HG03354 (cell line): ENCODE measurements around the gene FAM83C.
A peak's percentile ranks its signal among the peaks of the same experiment; 100 is the strongest.

Experiments
- ATAC-seq: cut with Tn5 transposase; IDR thresholded peaks from one replicate; pipeline ENCODE4 v1.9.1; 2021; ENCODE audit warnings: mild to moderate bottlenecking; ENCODE audit not compliant: unreplicated experiment, poor library complexity, severe bottlenecking

The FAM83C gene

DNA sequence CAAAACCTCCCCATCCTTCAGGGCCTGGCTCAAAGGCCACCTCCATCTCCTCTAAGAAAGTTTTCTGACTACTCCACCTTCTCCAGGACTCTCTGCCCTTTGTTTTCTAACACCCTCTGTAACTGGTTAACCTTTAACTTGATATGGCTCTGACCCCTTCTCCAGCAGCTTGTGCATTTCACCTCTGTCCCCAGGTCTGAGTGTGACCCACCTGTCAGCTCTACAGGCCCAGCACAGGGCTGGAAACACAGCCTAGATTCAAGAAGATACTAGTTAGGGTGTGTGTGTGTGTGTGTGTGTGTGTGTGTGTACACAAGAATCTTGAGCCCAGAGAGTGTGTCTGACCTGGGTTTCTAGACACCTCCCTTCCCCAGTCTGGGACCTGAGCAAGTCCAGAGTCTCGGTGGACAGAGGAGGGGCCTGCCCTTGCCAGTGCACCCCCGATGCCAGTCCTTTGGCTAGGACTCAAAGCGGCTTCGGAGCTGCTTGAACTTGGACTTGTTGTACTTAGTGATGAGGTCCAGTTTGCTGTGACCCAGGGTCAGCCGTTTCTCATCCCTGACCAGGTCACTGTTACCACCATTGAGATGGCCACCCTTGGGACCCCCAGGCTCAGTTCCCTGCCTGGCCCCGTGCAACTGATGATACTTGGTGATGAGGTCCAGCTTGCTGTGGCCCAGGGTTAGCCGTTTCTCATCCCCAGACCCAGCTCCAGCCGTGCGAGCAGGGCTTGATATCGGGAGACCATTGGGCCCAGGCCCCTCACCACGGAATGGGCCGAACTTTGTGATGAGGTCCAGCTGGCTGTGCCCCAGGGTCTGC is 5.9 kb downstream of the FAM83C start:
- ATAC-seq, result no peak

DNA sequence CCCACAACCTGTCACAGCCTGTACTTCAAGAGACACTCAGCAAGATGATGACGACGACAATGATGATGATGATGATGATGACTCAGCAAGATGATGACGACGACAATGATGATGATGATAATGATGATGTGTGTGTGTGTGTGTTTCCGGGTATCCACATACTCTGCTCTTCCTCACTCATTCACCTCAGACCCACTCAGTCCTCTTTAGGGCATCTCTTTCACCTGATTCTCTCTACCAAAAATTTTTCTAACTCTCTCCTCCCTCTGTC is 6.5 kb downstream of the FAM83C start:
- ATAC-seq, result no peak

DNA sequence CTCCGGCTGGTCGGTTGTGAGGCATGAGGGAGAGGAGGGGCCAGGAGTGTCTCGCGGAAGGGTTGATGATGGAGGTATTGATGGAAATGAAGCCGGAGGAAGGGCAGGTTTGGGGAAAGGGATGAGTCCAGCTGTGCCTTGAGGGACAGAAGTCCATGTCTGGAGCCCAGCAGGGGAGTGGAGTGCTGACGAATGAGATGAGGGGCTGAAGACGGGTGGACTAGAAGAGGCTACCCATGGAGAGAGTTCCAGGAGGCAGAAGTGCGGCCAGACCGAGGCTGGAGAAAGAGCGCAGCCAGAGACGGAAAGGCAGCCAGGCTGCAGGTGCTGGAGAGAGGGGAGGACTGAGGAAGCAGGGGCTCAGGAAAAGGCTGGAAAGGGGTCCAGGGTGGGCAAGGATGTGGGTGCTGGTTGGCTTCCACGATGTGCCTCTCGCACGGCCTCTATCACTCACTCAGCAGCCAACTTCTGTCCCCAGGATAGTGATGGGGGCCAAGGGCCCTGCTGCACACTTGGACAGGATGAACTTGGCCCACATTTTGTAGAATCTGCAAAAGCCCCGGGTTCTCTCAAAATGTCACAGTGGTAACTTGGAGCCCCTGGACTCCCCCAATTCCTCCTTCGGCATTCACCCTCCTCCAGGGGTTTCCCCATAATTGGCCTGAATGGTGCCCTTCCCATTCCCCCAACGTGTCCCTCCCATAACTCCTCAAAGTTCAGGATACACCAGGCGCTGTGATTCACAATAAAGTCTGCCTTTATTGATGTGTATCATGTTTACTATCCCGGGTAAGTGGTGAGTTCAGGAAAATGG is 7.0 kb downstream of the FAM83C start:
- ATAC-seq, result no peak

DNA sequence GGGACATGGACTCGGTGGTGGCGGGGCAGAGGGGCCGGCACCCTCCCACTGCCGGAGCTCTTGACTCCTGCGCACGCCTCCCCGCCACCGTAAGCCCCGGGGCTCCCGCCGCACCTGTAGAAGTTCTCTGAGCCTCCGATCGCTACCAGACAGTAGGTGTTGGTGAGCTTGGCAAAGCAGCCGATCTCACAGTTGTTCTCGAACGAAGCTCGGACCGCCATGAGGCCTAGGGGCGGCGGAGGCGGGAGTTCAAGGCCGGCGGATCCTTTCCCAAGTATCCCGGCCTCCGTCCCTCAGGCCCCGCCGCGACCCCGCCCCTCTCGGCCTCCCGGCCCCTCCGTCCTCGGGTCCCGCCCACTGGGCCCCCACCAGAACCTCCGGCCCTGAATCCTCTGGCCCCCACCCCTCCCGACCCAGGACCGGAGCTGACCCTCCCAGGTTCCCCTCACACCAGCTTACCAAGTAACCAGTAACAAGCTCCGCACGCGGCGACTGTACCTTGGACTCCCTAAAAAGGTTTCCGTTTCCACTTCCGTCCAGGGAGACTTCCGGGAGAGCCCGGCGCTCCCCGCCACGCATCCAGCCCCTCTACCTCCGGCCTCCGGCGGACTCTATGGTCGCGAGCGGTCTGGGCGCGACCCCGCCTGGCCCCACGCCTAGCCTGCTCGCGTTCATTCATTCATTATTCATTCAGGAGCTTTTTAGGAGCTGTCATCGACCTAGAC is 7.8 kb downstream of the FAM83C start, which contains the start of gene EIF6:
Gene EIF6 (minus strand): TSS at position 506 of the 725 bp plus-strand sequence. CDS start 285 bp downstream, at position 221.
- peak; percentile 76 for ATAC-seq

DNA sequence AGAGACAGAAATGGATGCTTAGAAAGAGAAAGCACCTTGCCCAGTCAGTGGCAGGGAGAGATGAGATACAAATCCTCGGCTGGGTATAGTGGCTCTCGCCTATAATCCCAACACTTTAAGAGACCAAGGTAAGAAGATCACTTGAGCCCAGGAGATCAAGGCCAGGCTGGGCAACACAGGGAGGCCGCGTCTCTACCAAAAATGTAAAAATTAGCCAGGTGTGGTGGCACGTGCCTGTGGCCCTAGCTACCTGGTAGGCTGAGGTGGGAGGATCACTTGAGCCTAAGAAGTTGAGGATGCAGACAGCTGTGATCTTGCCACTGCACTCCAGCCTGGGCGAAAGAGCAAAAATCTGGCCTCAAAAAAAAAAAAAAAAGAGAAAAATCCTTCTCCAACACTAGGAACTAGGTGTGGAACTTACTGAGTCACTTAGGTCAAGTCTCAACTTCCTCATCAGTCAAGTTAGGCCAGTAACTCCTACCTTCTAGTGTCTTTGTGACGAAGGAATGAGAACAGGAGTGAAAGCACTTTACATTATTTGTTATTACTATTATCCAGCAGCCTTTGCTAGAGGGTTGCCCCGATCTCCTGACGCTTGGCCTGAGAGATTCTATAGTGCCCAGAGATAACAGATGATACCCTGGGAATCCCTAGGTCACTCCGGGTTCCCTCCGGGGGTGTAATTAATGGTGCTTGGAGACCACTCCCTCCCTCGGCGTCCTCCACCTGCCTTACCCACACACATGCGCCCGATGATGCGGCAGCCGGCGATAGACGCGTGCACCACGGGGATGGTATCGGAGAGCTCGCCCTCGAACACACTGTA is 8.6 kb downstream of the FAM83C start:
- no peak for ATAC-seq

DNA sequence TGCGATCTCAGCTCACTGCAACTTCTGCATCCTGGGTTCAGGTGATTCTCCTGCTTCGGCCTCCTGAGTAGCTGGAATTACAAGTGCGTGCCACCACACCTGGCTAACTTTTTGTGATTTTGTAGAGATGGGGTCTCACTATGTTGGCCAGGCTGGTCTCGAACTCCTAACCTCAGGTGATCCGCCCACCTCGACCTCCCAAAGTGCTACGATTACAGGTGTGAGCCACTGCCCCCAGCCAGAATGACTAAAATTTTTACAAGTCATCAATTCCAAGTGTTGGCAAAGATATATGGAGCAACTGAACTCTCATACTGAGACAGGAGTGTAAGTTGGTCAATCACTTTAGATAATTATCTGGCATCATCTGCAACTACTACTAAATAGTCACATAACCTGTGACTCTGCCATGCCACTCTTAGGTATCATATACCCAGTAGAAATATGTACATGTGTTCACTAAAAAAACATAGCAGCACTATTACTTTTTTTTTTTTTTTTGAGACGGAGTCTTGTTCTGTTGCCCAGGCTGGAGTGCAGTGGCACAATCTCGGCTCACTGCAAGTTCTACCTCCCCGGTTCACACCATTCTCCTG is 10.6 kb downstream of the FAM83C start:
- no peak for ATAC-seq

DNA sequence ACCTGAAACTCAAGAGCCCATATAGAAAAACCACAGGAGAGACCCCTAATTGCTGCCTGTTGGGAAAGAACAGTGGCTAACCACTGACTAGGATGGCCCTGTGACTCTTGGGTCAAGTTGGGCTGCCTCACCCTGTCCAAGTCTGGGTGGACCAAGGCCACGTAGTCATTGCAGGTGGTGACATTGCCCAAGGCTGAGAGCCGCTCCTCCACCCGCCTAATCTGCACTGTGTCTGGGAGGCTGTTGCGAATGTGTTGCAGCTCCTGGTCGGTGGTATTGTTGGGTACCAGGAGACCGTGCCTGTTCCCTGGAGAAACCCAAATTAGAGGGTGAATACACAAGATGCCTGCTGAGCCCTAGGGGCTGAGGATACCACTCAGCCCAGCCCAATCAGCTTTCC is 11.7 kb downstream of the FAM83C start:
- no peak for ATAC-seq

DNA sequence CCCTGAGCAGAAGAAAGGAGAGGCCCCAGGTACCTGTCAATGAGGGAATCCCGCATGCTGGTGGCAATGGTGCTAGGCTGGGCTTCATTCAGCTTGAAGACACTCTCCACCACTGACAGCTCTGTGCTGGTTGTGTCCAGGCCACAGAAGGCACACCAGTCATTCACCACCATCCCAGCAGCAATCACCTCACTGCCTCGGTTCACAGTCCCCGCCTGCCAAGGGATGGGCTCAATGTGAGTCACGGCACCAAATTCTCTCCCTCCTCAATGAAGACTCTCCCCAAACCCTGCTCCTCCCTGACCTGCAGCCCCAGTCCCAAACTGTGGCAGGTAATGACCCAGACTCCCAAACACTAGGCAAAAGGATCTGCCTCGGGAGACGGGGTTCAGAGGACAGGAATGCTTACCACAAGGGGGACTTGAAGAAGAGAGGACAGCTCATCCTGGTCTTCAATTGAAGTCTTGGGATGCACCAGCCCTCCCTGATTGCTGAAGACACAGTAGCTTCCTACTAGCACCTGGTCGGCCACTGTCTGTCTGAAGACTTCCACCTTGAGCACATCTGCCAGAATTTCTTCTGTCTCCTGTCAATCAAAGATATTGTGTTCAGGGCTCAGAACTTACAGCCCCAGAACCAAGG is 12.6 kb downstream of the FAM83C start:
- no peak for ATAC-seq

DNA sequence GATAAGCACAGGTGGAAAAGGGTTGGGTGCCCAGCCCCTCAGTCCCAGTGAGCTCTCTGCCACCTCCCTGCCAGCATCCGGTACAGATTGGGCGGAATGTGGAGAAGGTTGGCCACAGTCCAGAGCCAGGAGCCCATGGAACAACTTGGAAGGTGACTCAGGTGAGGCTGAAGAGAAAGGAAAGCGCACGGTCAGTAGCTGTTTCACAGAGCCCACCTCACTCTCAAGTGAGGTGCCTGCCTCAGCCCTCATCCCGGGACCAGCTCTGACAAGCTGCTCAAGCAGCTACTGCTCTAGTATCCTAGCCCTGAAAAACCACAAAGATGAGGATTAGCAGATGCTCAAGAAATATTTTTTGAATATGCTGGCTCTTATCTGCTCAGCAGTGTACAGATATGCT is 13.2 kb downstream of the FAM83C start:
- no peak for ATAC-seq

DNA sequence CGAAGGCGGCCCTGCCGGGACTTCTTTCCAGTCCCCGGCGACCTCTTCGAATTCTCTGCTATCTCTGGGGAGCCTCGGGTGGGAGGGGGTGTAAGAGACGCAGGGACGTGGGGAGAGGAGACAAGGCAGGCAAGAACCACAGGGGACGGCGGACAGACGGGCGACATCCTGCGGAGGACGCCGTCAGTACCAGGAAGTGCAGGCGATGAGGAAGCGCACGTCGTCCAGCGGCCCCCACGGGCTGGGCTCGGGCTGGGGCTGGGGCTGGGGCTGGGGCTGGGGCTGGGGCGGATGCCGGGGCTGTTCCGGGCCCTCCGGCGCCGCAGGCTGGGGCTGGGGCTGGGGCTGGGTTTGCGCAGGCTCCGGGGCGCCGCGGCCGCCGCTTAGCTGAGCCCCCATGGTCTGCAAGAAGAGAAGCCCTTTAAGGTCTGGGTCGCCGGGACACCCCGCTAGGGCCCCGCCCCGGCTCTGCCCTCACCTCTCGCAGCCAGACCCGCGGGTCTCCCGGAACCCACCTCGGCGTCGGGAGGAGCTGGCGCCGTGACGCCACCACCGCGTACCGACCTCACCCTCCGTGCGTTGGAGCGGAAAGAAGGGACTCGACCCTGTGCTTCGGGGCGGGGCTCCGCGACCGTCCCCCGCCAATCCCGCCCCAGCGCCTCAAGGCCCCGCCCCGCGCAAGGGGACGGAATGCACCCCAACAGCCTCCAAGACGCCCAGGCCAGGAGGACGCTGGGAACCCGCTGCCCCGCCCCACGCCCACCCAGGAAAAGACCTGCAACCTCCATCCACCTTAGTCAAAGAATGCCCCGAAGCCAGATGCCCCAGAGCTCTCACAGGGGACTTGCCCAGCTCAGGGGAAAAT is 14.5 kb downstream of the FAM83C start, which contains the start of gene MMP24OS:
Gene MMP24OS (minus strand): TSS at position 592 of the 865 bp plus-strand sequence. CDS start 193 bp downstream, at position 399.
- peak; percentile 86 for ATAC-seq

DNA sequence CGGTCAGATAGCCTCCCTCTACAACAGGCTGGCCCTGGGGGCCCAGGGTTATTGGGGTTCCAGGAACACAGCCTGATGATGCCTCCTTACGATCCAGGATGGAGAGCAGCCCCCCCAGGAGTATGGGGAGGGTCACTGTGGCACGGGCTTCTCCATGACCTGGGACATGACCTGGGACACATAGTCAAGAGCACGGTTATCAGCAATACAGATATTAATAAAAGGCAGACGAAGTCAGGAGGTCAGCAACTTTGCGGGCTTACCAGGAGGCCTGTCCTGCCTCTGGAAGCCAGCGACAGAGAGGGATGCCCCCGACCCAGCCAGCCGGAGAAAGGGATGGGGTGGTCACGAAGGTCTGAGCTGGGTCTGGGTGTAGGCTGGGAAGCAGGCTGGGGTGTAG is 15.1 kb downstream of the FAM83C start:
- no peak for ATAC-seq

DNA sequence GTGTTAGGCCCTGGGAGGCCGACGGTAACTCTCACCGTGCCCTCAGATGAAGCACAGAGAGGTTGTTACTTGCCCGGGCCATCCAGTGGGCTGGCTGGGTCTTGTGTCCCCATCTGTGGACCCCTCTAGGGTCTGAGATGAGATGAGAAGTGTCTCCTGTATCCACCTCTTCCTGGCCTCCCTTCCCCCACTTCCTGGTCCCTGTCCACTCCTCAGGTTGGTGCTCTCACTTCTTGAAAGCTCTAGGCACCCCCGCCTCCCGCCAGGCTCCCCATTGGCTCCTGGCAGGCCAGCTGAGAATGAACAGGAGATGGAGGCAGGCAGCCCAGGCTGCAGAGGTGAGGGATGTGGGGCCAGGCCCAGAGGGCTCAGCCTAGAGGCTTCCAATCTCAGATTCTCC is 15.8 kb downstream of the FAM83C start:
- ATAC-seq, result no peak

DNA sequence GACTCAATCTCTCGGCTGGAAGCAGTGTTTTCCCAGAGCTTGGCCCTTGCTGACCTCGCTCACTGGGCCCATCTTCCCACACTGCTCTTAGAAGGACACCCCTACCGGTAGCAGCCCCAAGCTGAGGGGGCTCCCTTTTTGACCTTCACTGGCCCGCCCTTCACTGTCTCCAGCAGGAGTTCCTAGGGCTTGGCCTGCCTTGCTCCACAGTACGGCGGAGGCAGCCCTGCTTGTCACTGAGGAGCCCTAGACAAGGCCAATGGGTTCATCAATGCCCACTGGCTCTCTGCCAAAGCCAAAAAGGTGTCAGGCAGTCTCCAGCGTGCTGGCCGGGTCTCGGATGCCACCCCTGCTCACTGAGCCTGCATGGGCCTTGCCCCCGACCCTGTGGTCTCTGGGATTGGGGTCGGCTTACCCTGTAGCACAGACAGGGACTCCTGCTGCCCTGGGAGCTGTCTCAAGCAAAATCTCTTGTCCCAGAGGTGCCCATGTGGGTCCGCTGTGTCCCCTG is 16.4 kb downstream of the FAM83C start:
- no peak for ATAC-seq

DNA sequence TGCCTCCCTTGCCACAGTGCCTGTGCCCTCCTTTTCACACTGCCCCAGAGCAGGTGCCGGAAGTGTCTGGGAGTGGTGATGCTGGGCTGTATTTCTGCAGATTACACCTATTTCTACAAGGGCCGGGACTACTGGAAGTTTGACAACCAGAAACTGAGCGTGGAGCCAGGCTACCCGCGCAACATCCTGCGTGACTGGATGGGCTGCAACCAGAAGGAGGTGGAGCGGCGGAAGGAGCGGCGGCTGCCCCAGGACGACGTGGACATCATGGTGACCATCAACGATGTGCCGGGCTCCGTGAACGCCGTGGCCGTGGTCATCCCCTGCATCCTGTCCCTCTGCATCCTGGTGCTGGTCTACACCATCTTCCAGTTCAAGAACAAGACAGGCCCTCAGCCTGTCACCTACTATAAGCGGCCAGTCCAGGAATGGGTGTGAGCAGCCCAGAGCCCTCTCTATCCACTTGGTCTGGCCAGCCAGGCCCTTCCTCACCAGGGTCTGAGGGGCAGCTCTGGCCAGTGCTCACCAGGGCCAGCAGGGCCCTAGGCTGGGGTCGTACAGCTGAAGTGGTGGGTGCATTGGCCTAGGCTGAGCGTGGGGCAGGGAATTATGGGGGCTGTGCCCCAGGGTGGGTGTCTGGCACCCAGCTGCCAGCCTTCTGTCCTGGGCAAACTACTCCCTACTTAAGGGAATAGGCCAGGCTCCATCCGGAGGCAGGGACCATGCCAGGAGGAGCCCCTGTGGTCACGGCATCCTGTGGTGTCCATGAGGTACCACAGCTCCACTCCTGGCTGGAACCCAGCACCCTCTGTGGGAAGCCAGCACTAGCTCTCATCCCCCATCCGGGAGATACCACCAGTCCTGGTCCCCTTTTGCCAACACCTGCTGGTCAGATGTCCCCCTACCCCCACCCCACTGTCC is 17.8 kb downstream of the FAM83C start:
- ATAC-seq, result no peak

DNA sequence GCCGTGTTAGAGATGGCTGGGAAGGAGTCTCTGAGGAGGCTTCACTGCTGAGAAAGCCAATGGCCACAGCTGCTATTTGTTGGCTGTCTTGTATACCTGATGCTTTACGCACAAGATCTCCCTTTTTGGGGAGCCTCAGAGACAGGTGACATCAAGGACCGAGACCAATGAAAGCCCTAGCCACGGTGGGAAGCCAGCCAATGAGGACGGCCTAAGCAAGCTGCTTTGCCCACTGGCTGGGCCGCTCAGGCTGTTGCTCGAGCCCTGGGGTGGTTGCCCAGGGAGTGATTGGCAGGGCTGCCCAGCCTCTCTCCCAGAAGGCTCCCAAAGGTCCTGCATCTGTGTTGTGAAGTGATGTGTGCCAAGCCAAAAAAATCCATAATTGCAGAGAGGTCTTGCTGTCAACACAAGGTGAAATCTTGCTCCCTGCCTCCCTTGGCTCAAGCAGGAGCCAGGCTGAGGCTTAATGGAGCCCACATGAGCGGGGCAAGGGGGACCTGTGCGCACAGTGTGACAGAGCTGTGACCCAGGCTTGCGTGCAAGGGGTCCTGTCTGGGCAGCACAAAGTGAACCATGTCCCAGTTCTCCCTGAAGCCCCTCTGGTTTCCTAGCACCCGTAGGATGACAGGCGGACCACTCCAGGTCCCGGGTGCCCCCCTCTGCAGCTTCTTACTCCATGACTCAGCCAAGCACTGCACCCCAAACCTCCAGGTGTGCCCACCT is 18.6 kb downstream of the FAM83C start:
- ATAC-seq, result no peak

DNA sequence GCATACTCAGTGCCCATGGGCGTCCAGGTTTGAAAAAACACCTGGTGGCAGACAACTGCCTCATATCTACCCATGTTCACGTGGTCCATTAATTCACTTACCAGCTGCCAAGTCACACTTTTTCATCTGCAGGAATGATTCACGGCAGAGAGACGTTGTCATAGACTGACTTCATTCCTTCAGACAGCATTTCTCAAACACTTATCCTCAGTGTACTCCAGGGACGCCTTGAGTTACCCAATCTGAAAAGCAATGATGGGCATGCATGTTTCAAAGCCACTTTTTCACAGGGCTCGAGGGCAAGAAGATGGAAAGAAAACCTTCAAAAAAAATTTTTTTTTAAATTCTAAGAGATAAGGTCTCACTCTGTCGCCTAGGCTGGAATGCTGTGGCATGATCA is 20.3 kb downstream of the FAM83C start:
- no peak for ATAC-seq
